ENCODE results near the gene MEA1.

The MEA1 gene

GRCh38 chr6:43060034-43060754 is 46.4 kb upstream of the MEA1 start:
- Histone ChIP-seq H3K4me1 (ENCODE audit: low read length) (peaks cover 13% of the 10 kb centered on the region), H3K4me3 (ENCODE audit: low read length) (peak overlapping the region; percentile 76), H3K79me2 (ENCODE audit: low read length) (peaks cover 18% of the 10 kb centered on the region), H4K20me1 (ENCODE audit: insufficient read depth, low read length) (no peaks in the 10 kb centered on the region), H3K9me3 (ENCODE audit: insufficient read depth, low read length) (no peaks in the 10 kb centered on the region), H3K27ac (ENCODE audit: low read length) (peak overlapping the region; percentile 49; the same call in 1 of the 2 replicates), H3K36me3 (replicated peaks; ENCODE audit: low read depth, low read length) (peaks cover 16% of the 10 kb centered on the region), H2AFZ (ENCODE audit: low read depth, low read length) (peak overlapping the region; percentile 96), H3K4me2 (ENCODE audit: low read length) (peak overlapping the region; percentile 83), H3K9ac (ENCODE audit: low read length) (peak overlapping the region; percentile 69), H3K27me3 (ENCODE audit: low read depth, low read length) (no peaks in the 10 kb centered on the region)
- TF ChIP-seq CTCF (IDR thresholded peaks at IDR 0.05; ENCODE audit: low read depth, low read length) (no peak), EZH2phosphoT487 (IDR thresholded peaks at IDR 0.05; ENCODE audit: low read depth) (no peak)

- H3K9ac ChIP-seq (ENCODE audit: low read length): peak within 1 kb of the TSS; percentile 72
- TF ChIP-seq CTCF (IDR thresholded peaks at IDR 0.05; ENCODE audit: low read depth, low read length) (no peak), EZH2phosphoT487 (IDR thresholded peaks at IDR 0.05; ENCODE audit: low read depth) (no peak)
Measured at GRCh38 chr6:43059168-43060033, 45.7 kb upstream of the MEA1 start, which contains the start of the genes KLC4 and MRPL2. Gene KLC4 (plus strand): TSS chr6:43059631. CDS start chr6:43061336, 1,705 bp downstream. Gene MRPL2 (minus strand): TSS chr6:43059434. CDS start chr6:43059381, 53 bp downstream.

GRCh38 chr6:43058531-43058930 is 44.8 kb upstream of the MEA1 start:
- Histone ChIP-seq H3K9ac (ENCODE audit: low read length) (peak overlapping the region; percentile 72), H3K79me2 (ENCODE audit: low read length) (peaks cover 18% of the 10 kb centered on the region), H4K20me1 (ENCODE audit: insufficient read depth, low read length) (no peaks in the 10 kb centered on the region), H3K4me1 (ENCODE audit: low read length) (peaks cover 17% of the 10 kb centered on the region), H2AFZ (ENCODE audit: low read depth, low read length) (no peak overlapping the region), H3K9me3 (ENCODE audit: insufficient read depth, low read length) (no peaks in the 10 kb centered on the region), H3K4me3 (ENCODE audit: low read length) (peak overlapping the region; percentile 76), H3K36me3 (replicated peaks; ENCODE audit: low read depth, low read length) (peaks cover 16% of the 10 kb centered on the region), H3K27ac (ENCODE audit: low read length) (peak overlapping the region; percentile 3; the same call in 1 of the 2 replicates), H3K27me3 (ENCODE audit: low read depth, low read length) (no peaks in the 10 kb centered on the region), H3K4me2 (ENCODE audit: low read length) (peak overlapping the region; percentile 96)
- no peak for TF ChIP-seq EZH2phosphoT487 (IDR thresholded peaks at IDR 0.05; ENCODE audit: low read depth)
- no peak for TF ChIP-seq CTCF (IDR thresholded peaks at IDR 0.05; ENCODE audit: low read depth, low read length)

More at GRCh38 chr6:43059168-43060033, 45.7 kb upstream of the MEA1 start, which contains the start of the genes KLC4 and MRPL2:
- H4K20me1 ChIP-seq (ENCODE audit: insufficient read depth, low read length): no peaks in the 10 kb centered on the region
- H3K4me2 ChIP-seq (ENCODE audit: low read length): peak within 1 kb of the TSS; percentile 96
- H3K27me3 ChIP-seq (ENCODE audit: low read depth, low read length): no peaks in the 10 kb centered on the region
- H3K79me2 ChIP-seq (ENCODE audit: low read length): peaks cover 18% of the 10 kb centered on the region
- peaks cover 13% of the 10 kb centered on the region for H3K4me1 ChIP-seq (ENCODE audit: low read length)
- peak within 1 kb of the TSS; percentile 96 for H2AFZ ChIP-seq (ENCODE audit: low read depth, low read length)
- H3K9me3 ChIP-seq (ENCODE audit: insufficient read depth, low read length): no peaks in the 10 kb centered on the region
- peak within 1 kb of the TSS; percentile 76 for H3K4me3 ChIP-seq (ENCODE audit: low read length)
- peaks cover 16% of the 10 kb centered on the region for H3K36me3 ChIP-seq (replicated peaks; ENCODE audit: low read depth, low read length)
- H3K27ac ChIP-seq (ENCODE audit: low read length): peak within 1 kb of the TSS; percentile 49

GRCh38 chr6:43055966-43056365 is 42.2 kb upstream of the MEA1 start:
- Histone ChIP-seq H3K27me3 (ENCODE audit: low read depth, low read length) (no peaks in the 10 kb centered on the region), H3K9me3 (ENCODE audit: insufficient read depth, low read length) (no peaks in the 10 kb centered on the region), H2AFZ (ENCODE audit: low read depth, low read length) (no peak overlapping the region), H3K79me2 (ENCODE audit: low read length) (peaks cover 33% of the 10 kb centered on the region), H3K4me3 (ENCODE audit: low read length) (no peak overlapping the region), H3K27ac (ENCODE audit: low read length) (no peak overlapping the region), H3K36me3 (replicated peaks; ENCODE audit: low read depth, low read length) (peaks cover 19% of the 10 kb centered on the region), H3K4me1 (ENCODE audit: low read length) (peaks cover 24% of the 10 kb centered on the region), H4K20me1 (ENCODE audit: insufficient read depth, low read length) (no peaks in the 10 kb centered on the region), H3K9ac (ENCODE audit: low read length) (no peak overlapping the region), H3K4me2 (ENCODE audit: low read length) (no peak overlapping the region)
- no peak for TF ChIP-seq EZH2phosphoT487 (IDR thresholded peaks at IDR 0.05; ENCODE audit: low read depth)
- TF ChIP-seq CTCF (IDR thresholded peaks at IDR 0.05; ENCODE audit: low read depth, low read length): no peak
